GM12864 (cell line): ENCODE data around the gene TBC1D24.

Experiments
- DNase-seq: peaks from one replicate; pipeline ENCODE4 v3.0.0-alpha.2; 2011; ENCODE audit warnings: low read depth
- H3K4me3 ChIP-seq: 2 replicates; pipeline ENCODE4 v1.5.1; 2011; ENCODE audit warnings: mild to moderate bottlenecking, low read depth, low read length, control low read depth
- TF ChIP-seq, protein P1 (sequence below): IDR thresholded peaks from 2 replicates; pipeline ENCODE4 v1.5.1; 2011; ENCODE audit warnings: low read depth, mild to moderate bottlenecking, moderate library complexity, low read length, control low read depth, inconsistent platforms; ENCODE audit errors: missing control alignments

Gene TBC1D24

DNA sequence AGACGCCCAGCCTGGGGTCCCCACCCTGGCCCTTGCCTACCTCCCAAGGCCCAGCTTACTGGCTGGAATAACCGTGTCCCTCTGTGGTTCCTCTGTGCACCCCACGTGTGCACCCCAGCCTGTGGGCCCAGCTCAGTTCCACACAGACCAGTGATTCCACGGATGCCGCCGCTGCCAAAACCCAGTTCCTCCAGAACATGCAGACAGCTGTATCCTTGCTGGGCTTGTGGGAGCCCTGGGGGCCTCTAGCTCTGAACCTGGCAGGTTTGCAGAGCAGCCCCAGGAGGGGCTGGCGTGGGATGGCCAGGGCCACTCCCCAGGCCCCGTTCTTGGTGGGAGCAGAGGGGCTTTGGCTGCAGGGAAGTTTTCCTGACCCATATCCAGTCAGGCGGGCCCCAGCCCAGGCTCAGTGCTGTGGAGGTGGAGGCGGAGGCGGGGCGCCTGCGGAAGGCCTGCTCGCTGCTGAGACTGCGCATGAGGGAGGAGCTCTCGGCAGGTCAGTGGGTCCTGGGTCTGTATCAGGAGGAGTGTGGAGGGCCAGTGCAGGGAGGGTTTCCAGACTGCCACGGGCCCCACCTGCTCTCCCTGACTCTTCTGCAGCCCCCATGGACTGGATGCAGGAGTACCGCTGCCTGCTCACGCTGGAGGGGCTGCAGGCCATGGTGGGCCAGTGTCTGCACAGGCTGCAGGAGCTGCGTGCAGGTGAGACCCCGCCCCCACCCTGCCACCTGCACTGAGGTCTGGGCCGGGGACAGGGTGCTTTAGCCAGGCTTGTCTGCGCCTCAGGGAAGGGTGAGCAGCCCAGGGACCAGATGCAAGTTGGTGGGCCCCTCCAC is 12.7 kb upstream of the TBC1D24 start:
- H3K4me3 ChIP-seq, result no peak overlapping the region

DNA sequence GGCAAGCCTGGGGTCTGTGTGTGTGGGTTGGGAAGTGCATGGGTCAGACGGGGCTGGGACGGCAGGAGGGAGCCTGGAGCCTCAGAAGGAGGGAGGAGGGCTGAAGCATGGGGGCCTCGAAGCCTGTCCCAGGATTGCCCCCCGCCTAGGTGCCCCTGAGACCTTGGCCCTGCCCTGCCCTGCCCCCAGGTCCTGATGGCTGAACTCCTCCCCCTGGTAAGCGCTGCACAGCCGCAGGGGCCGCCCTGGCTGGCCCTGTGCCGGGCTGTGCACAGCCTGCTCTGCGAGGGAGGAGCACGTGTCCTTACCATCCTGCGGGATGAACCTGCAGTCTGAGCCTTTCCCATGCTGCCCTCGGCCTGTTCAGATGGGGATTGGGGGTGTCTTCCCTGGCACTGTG is 10.6 kb upstream of the TBC1D24 start:
- TF ChIP-seq, protein P1, sequence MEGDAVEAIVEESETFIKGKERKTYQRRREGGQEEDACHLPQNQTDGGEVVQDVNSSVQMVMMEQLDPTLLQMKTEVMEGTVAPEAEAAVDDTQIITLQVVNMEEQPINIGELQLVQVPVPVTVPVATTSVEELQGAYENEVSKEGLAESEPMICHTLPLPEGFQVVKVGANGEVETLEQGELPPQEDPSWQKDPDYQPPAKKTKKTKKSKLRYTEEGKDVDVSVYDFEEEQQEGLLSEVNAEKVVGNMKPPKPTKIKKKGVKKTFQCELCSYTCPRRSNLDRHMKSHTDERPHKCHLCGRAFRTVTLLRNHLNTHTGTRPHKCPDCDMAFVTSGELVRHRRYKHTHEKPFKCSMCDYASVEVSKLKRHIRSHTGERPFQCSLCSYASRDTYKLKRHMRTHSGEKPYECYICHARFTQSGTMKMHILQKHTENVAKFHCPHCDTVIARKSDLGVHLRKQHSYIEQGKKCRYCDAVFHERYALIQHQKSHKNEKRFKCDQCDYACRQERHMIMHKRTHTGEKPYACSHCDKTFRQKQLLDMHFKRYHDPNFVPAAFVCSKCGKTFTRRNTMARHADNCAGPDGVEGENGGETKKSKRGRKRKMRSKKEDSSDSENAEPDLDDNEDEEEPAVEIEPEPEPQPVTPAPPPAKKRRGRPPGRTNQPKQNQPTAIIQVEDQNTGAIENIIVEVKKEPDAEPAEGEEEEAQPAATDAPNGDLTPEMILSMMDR, result no peak
- no peak for DNase-seq
- no peak overlapping the region for H3K4me3 ChIP-seq

More for the DNA sequence above, 12.7 kb upstream of the TBC1D24 start:
- TF ChIP-seq, protein P1, result no peak
- no peak for DNase-seq

DNA sequence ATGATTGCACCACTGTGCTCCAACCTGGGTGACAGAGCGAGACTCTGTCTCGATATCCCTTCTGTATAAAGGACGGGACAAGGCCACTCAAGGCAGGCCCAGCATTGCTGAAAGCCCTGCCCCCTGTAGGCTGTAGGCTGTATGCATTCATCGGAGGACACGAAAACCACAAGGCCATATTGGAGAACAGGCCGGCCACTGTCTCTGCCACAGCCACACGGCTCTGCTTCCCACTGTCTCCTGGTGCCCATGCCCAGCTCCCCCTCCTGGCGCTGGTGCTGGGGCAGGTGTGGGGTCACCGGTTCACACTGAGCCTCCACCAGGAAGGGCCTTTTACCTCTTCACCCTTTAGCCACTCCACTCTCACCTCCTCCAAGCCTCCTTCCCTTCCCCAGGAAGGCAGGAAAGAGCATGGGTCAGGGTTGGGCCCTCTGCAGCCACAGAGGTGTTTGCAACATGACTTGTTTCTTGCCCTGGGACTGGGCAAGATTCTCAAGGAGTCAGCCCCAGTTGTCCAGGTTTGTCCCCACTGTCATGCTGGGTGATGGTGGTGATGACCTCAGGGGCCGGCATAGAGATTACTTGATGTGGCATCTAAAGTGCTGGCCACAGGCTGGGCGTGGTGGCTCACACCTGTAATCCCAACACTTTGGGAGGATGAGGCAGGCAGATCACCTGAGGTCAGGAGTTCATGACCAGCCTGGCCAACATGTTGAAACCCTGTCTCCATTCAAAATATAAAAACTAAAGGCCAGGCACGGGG is 9.1 kb upstream of the TBC1D24 start:
- DNase-seq, result no peak
- TF ChIP-seq, protein P1, result peak; percentile 43
- H3K4me3 ChIP-seq, result no peak overlapping the region

DNA sequence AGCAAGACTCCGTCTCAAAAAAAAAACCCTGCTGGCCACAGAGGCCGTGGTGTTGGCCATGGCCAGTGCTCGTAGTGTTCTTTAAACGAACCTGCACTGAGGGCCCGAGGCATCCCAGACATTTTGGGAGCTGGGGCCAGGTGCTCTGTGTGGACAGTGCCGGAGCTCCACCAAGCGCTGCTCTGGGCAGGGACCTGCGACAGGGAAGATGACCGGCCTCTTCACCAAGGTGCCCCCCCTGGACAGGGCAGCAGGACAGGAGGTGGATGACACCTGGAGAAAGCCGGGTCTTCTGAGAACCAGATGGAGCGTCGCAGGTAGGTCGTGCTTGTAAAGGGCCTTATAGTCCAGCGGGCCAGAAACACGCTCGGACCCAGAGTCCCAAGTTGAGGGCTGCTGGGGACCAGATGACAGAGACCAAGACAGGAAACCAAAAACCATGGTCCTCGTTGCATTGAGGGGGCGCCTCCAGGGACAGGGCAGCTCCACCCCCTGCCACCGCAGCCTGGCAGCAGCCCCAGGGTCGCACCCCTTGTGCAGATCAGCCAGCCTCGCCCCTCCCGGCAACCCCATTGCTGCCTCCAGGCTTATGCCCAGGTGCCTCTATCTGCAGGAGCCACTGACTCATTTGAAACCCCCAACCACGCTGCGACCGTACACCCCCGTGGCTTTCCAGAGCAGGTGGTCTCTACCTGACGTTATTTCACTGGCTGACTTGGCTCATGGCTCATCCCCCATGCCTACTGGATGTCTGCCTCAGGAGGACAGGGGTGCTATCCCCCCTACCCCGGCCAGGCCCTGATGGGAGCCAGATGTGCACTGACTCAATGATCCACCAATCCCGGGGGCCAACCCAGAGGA is 8.0 kb upstream of the TBC1D24 start:
- DNase-seq, result no peak
- TF ChIP-seq, protein P1, result no peak
- H3K4me3 ChIP-seq, result peak overlapping the region; percentile 5; the same call in 1 of the 2 replicates

DNA sequence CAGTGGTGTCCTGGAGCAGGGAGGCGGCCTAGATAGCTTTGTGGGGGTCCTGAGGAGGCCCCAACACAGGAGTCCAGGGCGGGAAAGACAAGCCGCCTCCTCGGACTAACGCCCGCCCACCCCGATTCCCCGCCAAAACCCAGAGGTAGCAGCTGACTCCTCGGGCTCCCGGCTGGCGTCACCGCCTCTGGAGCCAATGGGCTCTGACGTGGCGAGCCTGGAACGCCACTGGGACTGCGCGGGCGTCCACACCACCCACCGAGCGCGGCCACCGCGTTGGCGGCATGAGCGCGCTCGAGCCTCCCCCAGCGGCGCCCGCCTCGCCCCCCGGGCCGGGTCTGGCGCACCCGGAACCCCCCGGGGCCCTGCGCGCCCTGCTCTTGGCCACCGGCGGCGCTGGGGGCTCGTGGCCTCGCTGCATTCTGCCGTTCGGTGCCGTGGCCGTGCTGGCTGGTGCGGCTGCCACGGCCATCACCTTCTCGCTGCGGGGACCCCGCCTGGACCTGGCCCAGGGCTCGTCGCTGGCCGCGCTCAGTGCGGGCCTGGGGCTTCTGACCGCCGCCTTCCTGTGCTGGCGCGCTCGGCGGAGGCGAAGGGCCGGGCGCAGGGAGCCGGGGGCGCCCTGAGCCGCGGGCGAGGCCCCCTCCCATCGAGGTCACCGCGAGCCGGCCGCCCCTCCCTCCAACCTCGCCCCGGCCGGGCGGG is 7.2 kb upstream of the TBC1D24 start:
- DNase-seq, result no peak
- H3K4me3 ChIP-seq, result peak overlapping the region; percentile 49
- TF ChIP-seq, protein P1, result no peak

DNA sequence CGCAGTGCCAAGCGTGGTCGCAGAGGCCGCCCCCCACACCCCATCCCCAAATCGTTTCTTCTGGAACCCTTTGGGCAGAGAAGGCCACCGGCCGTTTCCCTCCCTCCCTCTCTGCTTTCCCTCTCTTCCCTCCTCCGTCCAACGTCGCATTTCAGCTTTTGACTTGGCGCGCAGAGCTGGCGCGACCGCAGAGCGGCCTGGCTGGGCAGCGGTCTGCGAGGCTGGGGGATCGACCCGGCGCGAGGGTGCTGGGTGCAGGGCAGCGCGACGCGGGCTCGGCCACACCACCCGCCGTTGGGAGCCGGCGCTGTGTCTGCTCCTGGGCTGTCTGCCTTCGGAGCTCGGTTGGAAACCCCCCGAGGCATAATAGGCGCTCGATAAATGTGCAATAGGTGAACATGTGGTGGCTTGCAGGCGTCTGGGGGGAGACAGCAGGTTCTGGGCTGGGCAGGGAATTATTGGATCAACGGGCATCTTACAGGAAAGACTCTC is 6.6 kb upstream of the TBC1D24 start:
- TF ChIP-seq, protein P1, result no peak
- peak overlapping the region; percentile 49 for H3K4me3 ChIP-seq
- DNase-seq, result no peak
